GM23338 (cell line): ENCODE data around the gene ADORA1.

Experiments
- EZH2 ChIP-seq: fragments of 200-600 bp; sonication (generic); IDR thresholded peaks from one replicate; pipeline ENCODE4 v1.8.0; 2017; ENCODE audit warnings: antibody characterized with exemption, mild to moderate bottlenecking, low read depth; ENCODE audit not compliant: unreplicated experiment
- EZH2phosphoT487 ChIP-seq: fragments of 200-600 bp; sonication (generic); IDR thresholded peaks from one replicate; pipeline ENCODE4 v1.8.1; 2018; ENCODE audit warnings: antibody characterized with exemption; ENCODE audit not compliant: unreplicated experiment
- JUNB ChIP-seq: IDR thresholded peaks from one replicate; pipeline ENCODE4 v1.6.1; 2016; ENCODE audit warnings: antibody characterized with exemption; ENCODE audit not compliant: unreplicated experiment
- POLR2AphosphoS5 ChIP-seq: IDR thresholded peaks from 2 replicates; pipeline ENCODE4 v1.6.1; 2016; ENCODE audit warnings: antibody characterized with exemption, low read depth
- TF ChIP-seq, protein P1 (sequence below), 2 experiments: fragments of 200-600 bp in 1 of 2; sonication (generic) in 1 of 2; conservative IDR thresholded peaks; 2 replicates each; pipeline versions ENCODE4 v1.5.1 to v1.6.1; 2016 to 2017; ENCODE audit warnings: antibody characterized with exemption in 2 of 2, low read depth in 2 of 2, mild to moderate bottlenecking in 2 of 2, moderate library complexity in 1 of 2
- TF ChIP-seq, protein P2 (sequence below): IDR thresholded peaks from one replicate; pipeline ENCODE4 v1.6.1; 2018; ENCODE audit warnings: antibody characterized with exemption; ENCODE audit not compliant: unreplicated experiment
- TF ChIP-seq, protein P3 (sequence below): fragments of 250-450 bp; sonication (Bioruptor Pico); IDR thresholded peaks from 2 replicates; pipeline ENCODE4 v1.5.0; 2020; ENCODE audit warnings: mild to moderate bottlenecking, moderate library complexity
- TF ChIP-seq, protein P4 (sequence below): IDR thresholded peaks from 2 replicates; pipeline ENCODE4 v1.6.1; 2016; ENCODE audit warnings: antibody characterized with exemption

DNA sequence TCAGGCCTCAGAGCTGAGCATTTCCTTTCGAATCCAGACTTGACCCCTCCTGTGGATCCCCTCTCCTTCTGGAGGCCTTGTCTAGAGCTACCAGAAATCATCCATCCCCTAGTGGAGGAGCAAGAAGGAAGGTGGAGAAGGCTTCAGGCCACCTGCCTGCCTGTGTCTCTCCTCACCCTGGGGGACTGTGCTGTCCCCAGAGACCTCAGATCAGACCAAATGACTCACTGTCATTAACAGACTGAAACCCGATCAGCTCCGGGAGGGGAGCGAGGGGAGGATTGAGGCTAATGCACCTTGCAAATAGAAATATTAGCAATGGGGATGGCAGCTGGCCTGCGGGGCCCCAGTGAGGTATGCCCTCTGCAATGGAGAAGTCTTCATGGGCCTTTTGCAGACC lies 46.0 kb downstream of the ADORA1 start:
- TF ChIP-seq POLR2AphosphoS5 (no peak), EZH2 (no peak), EZH2phosphoT487 (no peak), JUNB (no peak)
- TF ChIP-seq, protein P1, sequence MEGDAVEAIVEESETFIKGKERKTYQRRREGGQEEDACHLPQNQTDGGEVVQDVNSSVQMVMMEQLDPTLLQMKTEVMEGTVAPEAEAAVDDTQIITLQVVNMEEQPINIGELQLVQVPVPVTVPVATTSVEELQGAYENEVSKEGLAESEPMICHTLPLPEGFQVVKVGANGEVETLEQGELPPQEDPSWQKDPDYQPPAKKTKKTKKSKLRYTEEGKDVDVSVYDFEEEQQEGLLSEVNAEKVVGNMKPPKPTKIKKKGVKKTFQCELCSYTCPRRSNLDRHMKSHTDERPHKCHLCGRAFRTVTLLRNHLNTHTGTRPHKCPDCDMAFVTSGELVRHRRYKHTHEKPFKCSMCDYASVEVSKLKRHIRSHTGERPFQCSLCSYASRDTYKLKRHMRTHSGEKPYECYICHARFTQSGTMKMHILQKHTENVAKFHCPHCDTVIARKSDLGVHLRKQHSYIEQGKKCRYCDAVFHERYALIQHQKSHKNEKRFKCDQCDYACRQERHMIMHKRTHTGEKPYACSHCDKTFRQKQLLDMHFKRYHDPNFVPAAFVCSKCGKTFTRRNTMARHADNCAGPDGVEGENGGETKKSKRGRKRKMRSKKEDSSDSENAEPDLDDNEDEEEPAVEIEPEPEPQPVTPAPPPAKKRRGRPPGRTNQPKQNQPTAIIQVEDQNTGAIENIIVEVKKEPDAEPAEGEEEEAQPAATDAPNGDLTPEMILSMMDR (conservative IDR thresholded peaks at IDR 0.05; ENCODE audit: low read depth in 2 of 2): no peak
- TF ChIP-seq, protein P2, sequence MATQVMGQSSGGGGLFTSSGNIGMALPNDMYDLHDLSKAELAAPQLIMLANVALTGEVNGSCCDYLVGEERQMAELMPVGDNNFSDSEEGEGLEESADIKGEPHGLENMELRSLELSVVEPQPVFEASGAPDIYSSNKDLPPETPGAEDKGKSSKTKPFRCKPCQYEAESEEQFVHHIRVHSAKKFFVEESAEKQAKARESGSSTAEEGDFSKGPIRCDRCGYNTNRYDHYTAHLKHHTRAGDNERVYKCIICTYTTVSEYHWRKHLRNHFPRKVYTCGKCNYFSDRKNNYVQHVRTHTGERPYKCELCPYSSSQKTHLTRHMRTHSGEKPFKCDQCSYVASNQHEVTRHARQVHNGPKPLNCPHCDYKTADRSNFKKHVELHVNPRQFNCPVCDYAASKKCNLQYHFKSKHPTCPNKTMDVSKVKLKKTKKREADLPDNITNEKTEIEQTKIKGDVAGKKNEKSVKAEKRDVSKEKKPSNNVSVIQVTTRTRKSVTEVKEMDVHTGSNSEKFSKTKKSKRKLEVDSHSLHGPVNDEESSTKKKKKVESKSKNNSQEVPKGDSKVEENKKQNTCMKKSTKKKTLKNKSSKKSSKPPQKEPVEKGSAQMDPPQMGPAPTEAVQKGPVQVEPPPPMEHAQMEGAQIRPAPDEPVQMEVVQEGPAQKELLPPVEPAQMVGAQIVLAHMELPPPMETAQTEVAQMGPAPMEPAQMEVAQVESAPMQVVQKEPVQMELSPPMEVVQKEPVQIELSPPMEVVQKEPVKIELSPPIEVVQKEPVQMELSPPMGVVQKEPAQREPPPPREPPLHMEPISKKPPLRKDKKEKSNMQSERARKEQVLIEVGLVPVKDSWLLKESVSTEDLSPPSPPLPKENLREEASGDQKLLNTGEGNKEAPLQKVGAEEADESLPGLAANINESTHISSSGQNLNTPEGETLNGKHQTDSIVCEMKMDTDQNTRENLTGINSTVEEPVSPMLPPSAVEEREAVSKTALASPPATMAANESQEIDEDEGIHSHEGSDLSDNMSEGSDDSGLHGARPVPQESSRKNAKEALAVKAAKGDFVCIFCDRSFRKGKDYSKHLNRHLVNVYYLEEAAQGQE: no peak
- TF ChIP-seq, protein P3, sequence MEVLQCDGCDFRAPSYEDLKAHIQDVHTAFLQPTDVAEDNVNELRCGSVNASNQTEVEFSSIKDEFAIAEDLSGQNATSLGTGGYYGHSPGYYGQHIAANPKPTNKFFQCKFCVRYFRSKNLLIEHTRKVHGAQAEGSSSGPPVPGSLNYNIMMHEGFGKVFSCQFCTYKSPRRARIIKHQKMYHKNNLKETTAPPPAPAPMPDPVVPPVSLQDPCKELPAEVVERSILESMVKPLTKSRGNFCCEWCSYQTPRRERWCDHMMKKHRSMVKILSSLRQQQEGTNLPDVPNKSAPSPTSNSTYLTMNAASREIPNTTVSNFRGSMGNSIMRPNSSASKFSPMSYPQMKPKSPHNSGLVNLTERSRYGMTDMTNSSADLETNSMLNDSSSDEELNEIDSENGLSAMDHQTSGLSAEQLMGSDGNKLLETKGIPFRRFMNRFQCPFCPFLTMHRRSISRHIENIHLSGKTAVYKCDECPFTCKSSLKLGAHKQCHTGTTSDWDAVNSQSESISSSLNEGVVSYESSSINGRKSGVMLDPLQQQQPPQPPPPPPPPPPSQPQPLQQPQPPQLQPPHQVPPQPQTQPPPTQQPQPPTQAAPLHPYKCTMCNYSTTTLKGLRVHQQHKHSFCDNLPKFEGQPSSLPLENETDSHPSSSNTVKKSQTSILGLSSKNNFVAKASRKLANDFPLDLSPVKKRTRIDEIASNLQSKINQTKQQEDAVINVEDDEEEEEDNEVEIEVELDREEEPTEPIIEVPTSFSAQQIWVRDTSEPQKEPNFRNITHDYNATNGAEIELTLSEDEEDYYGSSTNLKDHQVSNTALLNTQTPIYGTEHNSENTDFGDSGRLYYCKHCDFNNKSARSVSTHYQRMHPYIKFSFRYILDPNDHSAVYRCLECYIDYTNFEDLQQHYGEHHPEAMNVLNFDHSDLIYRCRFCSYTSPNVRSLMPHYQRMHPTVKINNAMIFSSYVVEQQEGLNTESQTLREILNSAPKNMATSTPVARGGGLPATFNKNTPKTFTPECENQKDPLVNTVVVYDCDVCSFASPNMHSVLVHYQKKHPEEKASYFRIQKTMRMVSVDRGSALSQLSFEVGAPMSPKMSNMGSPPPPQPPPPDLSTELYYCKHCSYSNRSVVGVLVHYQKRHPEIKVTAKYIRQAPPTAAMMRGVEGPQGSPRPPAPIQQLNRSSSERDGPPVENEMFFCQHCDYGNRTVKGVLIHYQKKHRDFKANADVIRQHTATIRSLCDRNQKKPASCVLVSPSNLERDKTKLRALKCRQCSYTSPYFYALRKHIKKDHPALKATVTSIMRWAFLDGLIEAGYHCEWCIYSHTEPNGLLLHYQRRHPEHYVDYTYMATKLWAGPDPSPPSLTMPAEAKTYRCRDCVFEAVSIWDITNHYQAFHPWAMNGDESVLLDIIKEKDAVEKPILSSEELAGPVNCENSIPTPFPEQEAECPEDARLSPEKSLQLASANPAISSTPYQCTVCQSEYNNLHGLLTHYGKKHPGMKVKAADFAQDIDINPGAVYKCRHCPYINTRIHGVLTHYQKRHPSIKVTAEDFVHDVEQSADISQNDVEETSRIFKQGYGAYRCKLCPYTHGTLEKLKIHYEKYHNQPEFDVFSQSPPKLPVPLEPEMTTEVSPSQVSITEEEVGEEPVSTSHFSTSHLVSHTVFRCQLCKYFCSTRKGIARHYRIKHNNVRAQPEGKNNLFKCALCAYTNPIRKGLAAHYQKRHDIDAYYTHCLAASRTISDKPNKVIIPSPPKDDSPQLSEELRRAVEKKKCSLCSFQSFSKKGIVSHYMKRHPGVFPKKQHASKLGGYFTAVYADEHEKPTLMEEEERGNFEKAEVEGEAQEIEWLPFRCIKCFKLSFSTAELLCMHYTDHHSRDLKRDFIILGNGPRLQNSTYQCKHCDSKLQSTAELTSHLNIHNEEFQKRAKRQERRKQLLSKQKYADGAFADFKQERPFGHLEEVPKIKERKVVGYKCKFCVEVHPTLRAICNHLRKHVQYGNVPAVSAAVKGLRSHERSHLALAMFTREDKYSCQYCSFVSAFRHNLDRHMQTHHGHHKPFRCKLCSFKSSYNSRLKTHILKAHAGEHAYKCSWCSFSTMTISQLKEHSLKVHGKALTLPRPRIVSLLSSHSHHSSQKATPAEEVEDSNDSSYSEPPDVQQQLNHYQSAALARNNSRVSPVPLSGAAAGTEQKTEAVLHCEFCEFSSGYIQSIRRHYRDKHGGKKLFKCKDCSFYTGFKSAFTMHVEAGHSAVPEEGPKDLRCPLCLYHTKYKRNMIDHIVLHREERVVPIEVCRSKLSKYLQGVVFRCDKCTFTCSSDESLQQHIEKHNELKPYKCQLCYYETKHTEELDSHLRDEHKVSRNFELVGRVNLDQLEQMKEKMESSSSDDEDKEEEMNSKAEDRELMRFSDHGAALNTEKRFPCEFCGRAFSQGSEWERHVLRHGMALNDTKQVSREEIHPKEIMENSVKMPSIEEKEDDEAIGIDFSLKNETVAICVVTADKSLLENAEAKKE (CRISPR knock-in tag): no peak
- TF ChIP-seq, protein P4, sequence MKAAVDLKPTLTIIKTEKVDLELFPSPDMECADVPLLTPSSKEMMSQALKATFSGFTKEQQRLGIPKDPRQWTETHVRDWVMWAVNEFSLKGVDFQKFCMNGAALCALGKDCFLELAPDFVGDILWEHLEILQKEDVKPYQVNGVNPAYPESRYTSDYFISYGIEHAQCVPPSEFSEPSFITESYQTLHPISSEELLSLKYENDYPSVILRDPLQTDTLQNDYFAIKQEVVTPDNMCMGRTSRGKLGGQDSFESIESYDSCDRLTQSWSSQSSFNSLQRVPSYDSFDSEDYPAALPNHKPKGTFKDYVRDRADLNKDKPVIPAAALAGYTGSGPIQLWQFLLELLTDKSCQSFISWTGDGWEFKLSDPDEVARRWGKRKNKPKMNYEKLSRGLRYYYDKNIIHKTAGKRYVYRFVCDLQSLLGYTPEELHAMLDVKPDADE: no peak
